Measurements from ENCODE around the gene DHDH.
A peak's percentile ranks its signal among the peaks of the same experiment; 100 is the strongest.

Gene DHDH

DNA sequence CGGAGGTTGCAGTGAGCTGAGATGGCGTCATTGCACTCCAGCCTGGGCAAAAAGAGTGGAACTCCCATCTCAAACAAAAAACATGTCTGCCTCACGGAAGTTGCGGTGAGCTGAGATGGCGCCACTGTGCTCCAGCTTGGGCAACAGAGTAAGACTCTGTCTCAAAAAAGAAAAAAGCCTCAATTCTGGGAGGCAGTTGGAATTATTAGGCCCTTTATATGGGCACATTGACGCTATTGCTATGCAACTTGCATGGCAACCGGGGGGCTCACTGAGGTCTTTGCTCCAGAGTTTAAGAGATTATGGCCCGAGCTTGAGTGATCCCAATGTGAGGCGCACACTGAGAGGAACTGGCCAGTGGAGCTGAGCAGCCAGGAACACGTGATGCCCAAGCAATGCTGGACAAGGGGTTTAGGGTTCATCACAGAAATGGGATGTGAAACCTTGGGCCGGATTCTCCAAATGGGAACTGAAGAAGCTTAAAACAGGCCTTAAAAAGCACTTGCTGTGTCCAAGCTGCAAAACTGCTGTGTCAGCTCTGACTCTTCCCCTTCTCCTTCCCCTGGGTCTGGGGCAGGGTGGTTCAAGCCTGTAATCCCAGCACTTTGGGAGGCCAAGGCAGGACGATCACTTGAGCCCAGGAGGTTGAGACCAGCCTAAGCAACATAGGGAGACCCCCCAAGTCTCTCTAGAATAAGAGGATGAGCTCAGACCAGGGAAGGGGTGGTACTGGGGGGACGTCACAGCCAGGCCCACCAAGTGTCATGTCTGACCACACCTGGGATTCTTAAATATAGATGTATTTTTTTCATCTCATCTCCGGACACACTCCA lies 34.1 kb downstream of the DHDH start:
- no peak for DNase-seq (ENCODE audit: low spot score)

- DNase-seq (ENCODE audit: low spot score) = no peak
Observed at GRCh38 chr19:48968179-48968661, 34.7 kb downstream of the DHDH start.

DNA sequence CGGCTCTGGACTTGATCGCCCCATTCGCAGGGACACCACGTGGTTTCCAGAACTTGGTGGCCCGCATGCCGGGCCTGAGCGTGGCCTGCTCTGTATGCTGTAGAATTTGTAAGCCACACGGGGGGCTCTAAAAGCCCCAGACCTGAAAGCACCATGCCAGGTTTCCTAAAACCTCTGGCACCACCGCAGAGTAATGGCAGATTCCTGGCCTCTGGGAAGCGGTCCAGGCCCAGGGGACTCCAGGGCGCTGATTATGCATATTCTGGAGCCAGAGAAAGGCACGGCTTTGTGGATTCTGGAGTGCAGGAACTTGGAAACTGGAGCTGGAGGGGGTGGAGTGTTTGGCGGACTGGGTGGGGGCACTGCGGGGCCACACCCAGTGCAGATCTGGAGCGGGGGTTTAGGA lies 35.3 kb downstream of the DHDH start:
- DNase-seq (ENCODE audit: low spot score) = no peak

- DNase-seq (ENCODE audit: low spot score) = no peak
Observed at GRCh38 chr19:48969276-48970138, 36.0 kb downstream of the DHDH start.

GRCh38 chr19:48970139-48970766 lies 36.8 kb downstream of the DHDH start:
- DNase-seq (ENCODE audit: low spot score) = no peak

GRCh38 chr19:48970923-48971395 lies 37.5 kb downstream of the DHDH start:
- peak; percentile 88 for DNase-seq (ENCODE audit: low spot score)

- DNase-seq (ENCODE audit: low spot score) = no peak
Observed at GRCh38 chr19:48975947-48976847, 42.7 kb downstream of the DHDH start.

DNA sequence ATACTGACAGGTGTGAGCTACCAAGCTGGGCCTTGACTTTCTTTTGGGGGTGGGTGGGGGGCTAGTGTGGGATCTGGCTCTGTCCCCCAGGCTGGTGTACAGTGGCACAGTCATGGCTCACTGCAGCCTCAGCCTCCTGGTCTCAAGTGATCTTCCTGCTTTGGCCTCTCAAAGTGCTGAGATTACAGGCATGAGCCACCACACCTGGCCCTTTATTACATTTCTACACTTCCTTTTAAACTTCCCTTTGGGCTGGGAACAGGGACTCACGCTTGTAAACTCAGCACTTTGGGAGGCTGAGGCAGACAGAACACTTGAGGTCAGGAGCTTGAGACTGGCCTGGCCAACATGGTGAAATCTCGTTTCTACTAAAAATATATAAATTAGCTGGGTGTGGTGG lies 43.6 kb downstream of the DHDH start:
- no peak for DNase-seq (ENCODE audit: low spot score)

DNA sequence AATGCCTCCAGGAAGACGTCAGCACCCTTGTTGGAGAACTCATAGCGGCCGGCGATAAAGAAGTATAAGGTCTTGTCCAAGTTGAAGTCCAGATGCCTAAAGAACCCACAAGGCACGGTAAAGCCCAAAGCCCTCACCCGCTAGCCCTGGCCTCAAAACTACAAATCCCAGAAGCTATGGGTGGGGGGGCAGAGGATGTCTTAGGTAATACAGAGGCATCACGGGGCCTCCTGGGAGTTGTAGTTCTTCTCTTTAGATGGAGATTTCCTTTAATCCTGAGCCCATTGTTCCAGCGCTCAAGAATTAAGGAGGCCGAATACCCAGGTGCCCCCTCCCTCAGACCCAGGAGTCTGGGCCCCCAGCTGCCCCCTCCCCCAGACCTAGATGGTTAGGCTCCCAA lies 48.8 kb downstream of the DHDH start:
- no peak for DNase-seq (ENCODE audit: low spot score)

DNA sequence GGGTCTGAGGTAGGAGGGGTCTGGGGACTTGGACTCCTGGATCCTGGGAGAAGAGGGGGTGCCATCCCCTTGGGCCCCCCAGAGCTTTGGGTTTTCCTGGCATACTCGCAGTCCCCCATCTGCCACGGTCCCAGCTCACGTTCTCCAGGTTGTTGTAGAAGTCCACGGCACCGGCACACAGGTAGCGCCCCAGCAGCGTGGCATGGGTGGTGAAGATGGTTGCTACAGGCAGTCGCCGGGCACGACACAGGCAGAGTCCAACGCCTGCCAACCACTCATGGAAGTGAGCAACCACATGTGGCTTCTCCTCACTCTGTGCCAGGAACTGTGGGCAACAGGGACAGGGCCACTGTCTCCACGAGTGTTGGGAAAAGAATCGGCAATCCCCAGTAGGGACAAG lies 52.2 kb downstream of the DHDH start:
- DNase-seq (ENCODE audit: low spot score) = no peak

DNA sequence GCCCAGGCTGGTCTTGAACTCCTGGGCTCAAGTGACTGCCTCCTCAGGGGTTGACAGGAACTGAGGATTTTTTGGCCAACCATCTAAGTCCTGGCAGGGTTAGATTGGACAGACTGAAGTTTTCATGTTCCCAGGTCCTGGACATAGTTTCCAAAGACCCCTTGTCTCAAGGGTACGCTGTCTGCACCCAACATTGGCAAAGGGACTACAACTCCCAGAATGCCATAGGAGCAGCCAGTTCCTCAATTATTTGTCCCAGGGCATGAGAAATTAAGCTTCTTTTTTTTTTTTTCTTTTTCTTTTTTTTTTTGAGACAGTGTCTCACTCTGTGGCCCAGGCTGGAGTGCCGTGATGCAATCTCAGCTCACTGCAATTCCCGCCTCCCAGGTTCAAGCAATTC lies 52.7 kb downstream of the DHDH start:
- no peak for DNase-seq (ENCODE audit: low spot score)

GRCh38 chr19:48987323-48987722 lies 53.8 kb downstream of the DHDH start:
- DNase-seq (ENCODE audit: low spot score) = no peak

- DNase-seq (ENCODE audit: low spot score) = no peak
Observed at GRCh38 chr19:48988286-48988685, 54.8 kb downstream of the DHDH start.

DNA sequence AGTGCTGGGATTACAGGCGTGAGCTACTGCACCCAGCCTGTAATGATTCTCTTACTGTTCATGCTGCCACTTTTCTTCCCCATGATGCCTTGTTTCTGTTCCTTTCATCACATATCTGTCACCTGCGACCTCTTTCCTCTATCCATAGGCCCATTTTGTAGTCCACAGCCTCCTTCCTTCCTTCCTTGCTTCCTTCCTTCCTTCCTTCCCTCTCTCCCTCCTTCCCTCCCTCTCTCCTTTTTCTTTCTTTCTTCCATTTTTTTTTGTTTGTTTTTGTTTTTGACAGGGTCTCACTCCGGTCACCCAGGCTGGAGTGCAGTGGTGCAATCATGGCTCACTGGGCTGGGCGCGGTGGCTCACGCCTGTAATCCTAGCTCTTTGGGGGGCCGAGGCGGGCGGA lies 55.4 kb downstream of the DHDH start:
- DNase-seq (ENCODE audit: low spot score) = no peak

- DNase-seq (ENCODE audit: low spot score) = no peak
Observed at GRCh38 chr19:48989701-48990291, 56.3 kb downstream of the DHDH start.

- no peak for DNase-seq (ENCODE audit: low spot score)
Observed at GRCh38 chr19:48990400-48990799, 56.9 kb downstream of the DHDH start.

- DNase-seq (ENCODE audit: low spot score) = no peak
Observed at GRCh38 chr19:48991011-48991609, 57.6 kb downstream of the DHDH start.

- DNase-seq (ENCODE audit: low spot score) = peak; percentile 65
Observed at GRCh38 chr19:48991873-48992580, 58.5 kb downstream of the DHDH start.

- DNase-seq (ENCODE audit: low spot score) = no peak
Observed at GRCh38 chr19:48992581-48993174, 59.2 kb downstream of the DHDH start.

Data from HuH-7.5 (cell line).